HEK293T (cell line): ENCODE results near the gene SCUBE1.
A peak's percentile ranks its signal among the peaks of the same experiment; 100 is the strongest.

ENCODE experiments used
- FOXM1 ChIP-seq: fragments of 450-650 bp; IDR thresholded peaks from 2 replicates; pipeline ENCODE4 v1.6.1; 2017; ENCODE audit warnings: mild to moderate bottlenecking, borderline replicate concordance
- L3MBTL2 ChIP-seq: fragments of 450-650 bp; conservative IDR thresholded peaks from 2 replicates; pipeline ENCODE4 v1.6.1; 2016; ENCODE audit warnings: mild to moderate bottlenecking
- NFRKB ChIP-seq: fragments of 450-650 bp; IDR thresholded peaks from 2 replicates; pipeline ENCODE4 v1.6.1; 2016; ENCODE audit warnings: mild to moderate bottlenecking, moderate library complexity
- SP1 ChIP-seq: fragments of 450-650 bp; IDR thresholded peaks from 2 replicates; pipeline ENCODE4 v1.6.1; 2017

GRCh38 chr22:43152003-43152356 is 191.2 kb downstream of the SCUBE1 start:
- TF ChIP-seq SP1 (no peak), NFRKB (no peak), L3MBTL2 (0 out of 2 replicates have a peak, but pooled peaks have one; percentile 25), FOXM1 (no peak)
